Measurements from ENCODE around the gene TBCC. TPM values are rescaled to one million over a fixed set of nuclear protein-coding genes. Genes with fewer than 3 reads are reported as not detected.

Gene TBCC
- total RNA-seq, 4 donors from 2014 or later: 16.2 to 32.9 (median 24.8) TPM

- H3K27ac ChIP-seq: peak overlapping the region; percentile 43 to 74 (median 58)
- no peaks in the 10 kb centered on the region for H3K36me3 ChIP-seq
- no peaks in the 10 kb centered on the region for H3K9me3 ChIP-seq
- H3K4me3 ChIP-seq: no peak overlapping the region
- 83 to 97% methylated on average over 4 of the region's 4 CpGs for WGBS, 2 donors
- H3K4me1 ChIP-seq: peaks cover 0 to 65% (median 12%) of the 10 kb centered on the region in 3 donors
- no peak for DNase-seq
- H3K27me3 ChIP-seq: no peaks in the 10 kb centered on the region
- intact Hi-C loops (cut with DNase I): no loop called here
- TF ChIP-seq POLR2A (IDR thresholded peaks at IDR 0.05) (no peak), CTCF (IDR thresholded peaks at IDR 0.05) (no peak)
These were observed 28.3 kb upstream of the TBCC start for GRCh38 chr6:42774201-42774600.

- DNase-seq: no peak
- TF ChIP-seq POLR2A (IDR thresholded peaks at IDR 0.05) (no peak), CTCF (IDR thresholded peaks at IDR 0.05) (no peak)
- Histone ChIP-seq H3K9me3 (no peaks in the 10 kb centered on the region), H3K4me1 (peaks cover 0 to 45% (median 12%) of the 10 kb centered on the region in 3 donors), H3K36me3 (no peaks in the 10 kb centered on the region), H3K27ac (peak overlapping the region in 3 of 4 donors; percentile 5 to 65 (median 20)), H3K4me3 (peak overlapping the region in 1 of 4 donors; percentile 47), H3K27me3 (no peaks in the 10 kb centered on the region)
- WGBS, 2 donors: 52 to 65% methylated on average over 3 of the region's 3 CpGs
- intact Hi-C loops (cut with DNase I): no loop called here
These were observed 25.8 kb upstream of the TBCC start for GRCh38 chr6:42771741-42772100.

GRCh38 chr6:42769836-42770235 lies 23.9 kb upstream of the TBCC start:
- WGBS, 2 donors: 92 to 94% methylated on average over 2 of the region's 2 CpGs
- no peaks in the 10 kb centered on the region for H3K36me3 ChIP-seq
- no peak overlapping the region for H3K4me3 ChIP-seq
- intact Hi-C loops (cut with DNase I): no loop called here
- TF ChIP-seq POLR2A (IDR thresholded peaks at IDR 0.05) (no peak), CTCF (IDR thresholded peaks at IDR 0.05) (no peak)
- H3K9me3 ChIP-seq: no peaks in the 10 kb centered on the region
- peaks cover 0 to 38% (median 9%) of the 10 kb centered on the region in 3 donors for H3K4me1 ChIP-seq
- no peak overlapping the region for H3K27ac ChIP-seq
- H3K27me3 ChIP-seq: no peaks in the 10 kb centered on the region
- DNase-seq: no peak

GRCh38 chr6:42769051-42769450 lies 23.1 kb upstream of the TBCC start:
- Histone ChIP-seq H3K27ac (no peak overlapping the region), H3K36me3 (no peaks in the 10 kb centered on the region), H3K27me3 (no peaks in the 10 kb centered on the region), H3K4me1 (peaks cover 0 to 30% (median 4%) of the 10 kb centered on the region in 3 donors), H3K9me3 (no peaks in the 10 kb centered on the region), H3K4me3 (no peak overlapping the region)
- DNase-seq: no peak
- TF ChIP-seq POLR2A (IDR thresholded peaks at IDR 0.05) (no peak), CTCF (IDR thresholded peaks at IDR 0.05) (no peak)
- intact Hi-C loops (cut with DNase I): no loop called here
- WGBS, 2 donors: 98 to 100% methylated on average over 2 to 3 of the region's 4 CpGs

- H3K27me3 ChIP-seq: no peaks in the 10 kb centered on the region
- 71 to 95% methylated on average over 2 to 5 of the region's 5 CpGs for WGBS, 2 donors
- H3K9me3 ChIP-seq: no peaks in the 10 kb centered on the region
- intact Hi-C loops (cut with DNase I): no loop called here
- TF ChIP-seq CTCF (IDR thresholded peaks at IDR 0.05) (no peak), POLR2A (IDR thresholded peaks at IDR 0.05) (no peak)
- no peak for DNase-seq
- H3K4me3 ChIP-seq: no peak overlapping the region
- no peak overlapping the region for H3K27ac ChIP-seq
- peaks cover 0 to 16% (median 4%) of the 10 kb centered on the region in 3 donors for H3K4me1 ChIP-seq
- peaks cover 0 to 4% (median 0%) of the 10 kb centered on the region in 3 donors for H3K36me3 ChIP-seq
These were observed 20.3 kb upstream of the TBCC start for GRCh38 chr6:42766163-42766670.

Data from esophagus squamous epithelium (tissue), 5 donors.